Stomach (tissue), 9 donors: Measurements from ENCODE around the gene NR3C1. TPM values are rescaled to one million over a fixed set of nuclear protein-coding genes. Genes with fewer than 3 reads are reported as not detected.

ENCODE experiments used
- DNase-seq, 2 donors: peaks; one replicate each; pipeline versions ENCODE4 v3.0.0 to v3.0.0-alpha.2; 2013 to 2019
- H3K27ac ChIP-seq, 5 donors: fragments of 200-600 bp in 4 of 5; sonication (generic) in 4 of 5; one replicate each; pipeline ENCODE4 v1.5.1; 2013 to 2019; ENCODE audit warnings: mild to moderate bottlenecking in 1 of 5, moderate library complexity in 1 of 5
- H3K27me3 ChIP-seq, 3 donors: fragments of 200-600 bp; sonication (generic); one replicate each; pipeline ENCODE4 v1.5.1; 2017 to 2019; ENCODE audit warnings: mixed run types in 1 of 3
- H3K36me3 ChIP-seq, 4 donors: fragments of 200-600 bp; sonication (generic); 1 replicate in 3 of 4; 2 replicates in 1 of 4; pipeline ENCODE4 v1.5.1; 2016 to 2019
- H3K4me1 ChIP-seq, 4 donors: fragments of 200-600 bp; sonication (generic); one replicate each; pipeline ENCODE4 v1.5.1; 2016 to 2019
- H3K4me3 ChIP-seq, 4 donors: fragments of 200-600 bp; sonication (generic) in 3 of 4; one replicate each; pipeline ENCODE4 v1.5.1; 2016 to 2019; ENCODE audit warnings: mild to moderate bottlenecking in 1 of 4
- H3K9me3 ChIP-seq, 4 donors: fragments of 200-600 bp; sonication (generic); one replicate each; pipeline ENCODE4 v1.5.1; 2016 to 2019
- CTCF ChIP-seq, 7 experiments: fragments of 450-650 bp in 4 of 7; fragments of 200-600 bp in 3 of 7; sonication (generic) in 3 of 7; IDR thresholded peaks; one replicate each; pipeline ENCODE4 v1.5.1; 2016 to 2019; ENCODE audit warnings: antibody characterized with exemption in 7 of 7, control low read depth in 2 of 7, mild to moderate bottlenecking in 1 of 7
- EP300 ChIP-seq: sonication (generic); formaldehyde crosslinking; IDR thresholded peaks from one replicate; pipeline ENCODE4 v1.6.1; 2017; ENCODE audit warnings: antibody characterized with exemption
- POLR2A ChIP-seq, 4 donors: fragments of 450-650 bp; IDR thresholded peaks; one replicate each; pipeline ENCODE4 v1.6.1; 2016; ENCODE audit warnings: antibody characterized with exemption in 4 of 4, control low read depth in 2 of 4, mild to moderate bottlenecking in 1 of 4, moderate library complexity in 1 of 4
- POLR2AphosphoS5 ChIP-seq, 3 donors: sonication (generic); formaldehyde crosslinking; IDR thresholded peaks; one replicate each; pipeline ENCODE4 v1.6.1; 2016; ENCODE audit warnings: antibody characterized with exemption in 3 of 3
- WGBS, 5 donors: extraction: QIAGEN DNeasy Blood & Tissue Kit in 3 of 5; methylation state at CpG; one replicate each; pipeline versions ENCODE4 v1.1.5 to v1.1.7; 2013 to 2018; 5-methylcytosine and 5-hydroxymethylcytosine counted together
- intact Hi-C: fragments of 100-400 bp; cut with DNase I; formaldehyde crosslinking; loops from one replicate; pipeline ENCODE4 v1.15.1; 2023; ENCODE audit warnings: low total_unique reads
- polyA plus RNA-seq, 3 donors: library from polyadenylated mRNA; stranded (reverse); fragments of 200-250 nt; gene quantifications; one replicate each; pipeline ENCODE4 v1.2.3, GENCODE V29; 2013
- small RNA-seq, 4 donors: library from RNA; depleted of rRNA; stranded (forward); fragments of <200 nt; gene quantifications; one replicate each; pipeline ENCODE3, GENCODE V24; 2016
- total RNA-seq, 5 donors: library from RNA; depleted of rRNA; stranded (reverse); fragments of >200 nt; gene quantifications; one replicate each; pipeline versions ENCODE4 v1.1.0 to v1.2.3, GENCODE V29; 2014 to 2016
- donor health status: healthy with polysubstance abuse.
- donor health status: Bipolar disorder and iron deficiency.
- donor health status: healthy.

The NR3C1 gene
- total and polyA plus RNA-seq, 8 donors: 6.4 to 82.8 (median 15.8) TPM

GRCh38 chr5:143229426-143229895 is 174.0 kb downstream of the NR3C1 start:
- Histone ChIP-seq H3K4me1 (peaks cover 0 to 15% (median 4%) of the 10 kb centered on the region in 4 donors), H3K4me3 (no peak overlapping the region), H3K27me3 (no peaks in the 10 kb centered on the region), H3K27ac (peak overlapping the region in 1 of 5 donors; percentile 63), H3K36me3 (no peaks in the 10 kb centered on the region), H3K9me3 (no peaks in the 10 kb centered on the region)
- TF ChIP-seq EP300 (no peak), POLR2AphosphoS5 (IDR thresholded peaks at IDR 0.05) (no peak), CTCF (IDR thresholded peaks at IDR 0.05) (no peak), POLR2A (IDR thresholded peaks at IDR 0.05) (no peak)
- no peak for DNase-seq
- intact Hi-C loops: no loop called here
- WGBS, 5 donors: 69 to 91% (median 76%) methylated on average over 8 of the region's 8 CpGs

GRCh38 chr5:143228597-143229293 is 174.7 kb downstream of the NR3C1 start:
- WGBS, 5 donors: 79 to 82% (median 81%) methylated on average over 8 of the region's 8 CpGs
- intact Hi-C loops: no loop called here
- no peak for TF ChIP-seq CTCF (IDR thresholded peaks at IDR 0.05)
- TF ChIP-seq POLR2A (IDR thresholded peaks at IDR 0.05): no peak
- TF ChIP-seq POLR2AphosphoS5 (IDR thresholded peaks at IDR 0.05): no peak
- no peak for TF ChIP-seq EP300
- Histone ChIP-seq H3K4me3 (no peak overlapping the region), H3K4me1 (peaks cover 0 to 15% (median 4%) of the 10 kb centered on the region in 4 donors), H3K36me3 (peaks cover 0 to 7% (median under 1%) of the 10 kb centered on the region in 4 donors), H3K27ac (no peak overlapping the region), H3K27me3 (no peaks in the 10 kb centered on the region), H3K9me3 (no peaks in the 10 kb centered on the region)
- no peak for DNase-seq

Small RNA genes lying within 50 kb of the gene (small RNA-seq; reads per million reads assigned to genes)
- 0 reads per million in 4 donors for gene AC091925.2
